Fibroblast of lung (primary cell): ENCODE data around the gene MIPOL1. TPM values are rescaled to one million over a fixed set of nuclear protein-coding genes. Genes with fewer than 3 reads are reported as not detected.
"Not testable (repeated sequence)": the region's sequence is repeated elsewhere in the genome, so short reads cannot be mapped to it uniquely, and the experiment has no call there.

ENCODE experiments used
- DNase-seq, 2 donors: peaks; one replicate each; pipeline versions ENCODE4 v3.0.0 to v3.0.0-alpha.2; 2010; ENCODE audit warnings: low read depth in 2 of 2
- H2AFZ ChIP-seq: 2 replicates; pipeline ENCODE4 v1.5.1; 2012; ENCODE audit warnings: low read length, control low read depth, inconsistent platforms
- H3K27ac ChIP-seq: 2 replicates; pipeline ENCODE4 v1.5.1; 2011; ENCODE audit warnings: low read length, control low read depth; ENCODE audit not compliant: insufficient read depth
- H3K27me3 ChIP-seq: 2 replicates; pipeline ENCODE4 v1.5.1; 2011; ENCODE audit warnings: mild to moderate bottlenecking, low read length; ENCODE audit not compliant: control insufficient read depth, insufficient read depth
- H3K36me3 ChIP-seq: 2 replicates; pipeline ENCODE4 v1.5.1; 2011; ENCODE audit warnings: low read length; ENCODE audit not compliant: control insufficient read depth, insufficient read depth
- H3K4me1 ChIP-seq: 2 replicates; pipeline ENCODE4 v1.5.1; 2011; ENCODE audit warnings: low read length; ENCODE audit not compliant: control insufficient read depth, insufficient read depth; ENCODE audit errors: extremely low read depth
- H3K4me2 ChIP-seq: 2 replicates; pipeline ENCODE4 v1.5.1; 2011; ENCODE audit warnings: low read length, control low read depth; ENCODE audit not compliant: insufficient read depth; ENCODE audit errors: extremely low read depth
- H3K4me3 ChIP-seq, 4 experiments: fragments of 200-600 bp in 1 of 4; sonication (generic) in 1 of 4; replicated peaks in 1 of 4; 2 replicates each; pipeline ENCODE4 v1.5.1; 2011 to 2016; ENCODE audit warnings: low read length in 4 of 4, low read depth in 3 of 4, mild to moderate bottlenecking in 3 of 4, control low read depth in 2 of 4, inconsistent platforms in 1 of 4, mixed read lengths in 1 of 4; ENCODE audit not compliant: insufficient read depth in 1 of 4; ENCODE audit errors: control extremely low read depth in 1 of 4
- H3K79me2 ChIP-seq: 2 replicates; pipeline ENCODE4 v1.5.1; 2012; ENCODE audit warnings: mild to moderate bottlenecking, low read length, inconsistent platforms; ENCODE audit not compliant: control insufficient read depth, insufficient read depth
- H3K9ac ChIP-seq: 2 replicates; pipeline ENCODE4 v1.5.1; 2011; ENCODE audit warnings: mild to moderate bottlenecking, low read length, control low read depth; ENCODE audit not compliant: insufficient read depth
- H3K9me3 ChIP-seq: 2 replicates; pipeline ENCODE4 v1.5.1; 2012; ENCODE audit warnings: low read depth, low read length; ENCODE audit not compliant: control insufficient read depth, insufficient read depth
- H4K20me1 ChIP-seq: 2 replicates; pipeline ENCODE4 v1.5.1; 2011; ENCODE audit warnings: low read length; ENCODE audit not compliant: control insufficient read depth, insufficient read depth; ENCODE audit errors: extremely low read depth
- EZH2 ChIP-seq: IDR thresholded peaks from 2 replicates; pipeline ENCODE4 v1.5.1; 2012; ENCODE audit warnings: low read length, control low read depth, mild to moderate bottlenecking; ENCODE audit errors: missing control alignments
- polyA plus RNA-seq, 2 donors: library from polyadenylated mRNA; depleted of rRNA in 1 of 2; stranded (reverse) in 1 of 2; unstranded in 1 of 2; fragments of >200 nt; gene quantifications; 2 replicates each; pipeline ENCODE4 v1.2.1, GENCODE V29; 2011 to 2012; ENCODE audit warnings: missing spikeins in 1 of 2
- total RNA-seq: library from RNA; depleted of rRNA; stranded (reverse); fragments of >200 nt; gene quantifications from 2 replicates; pipeline ENCODE4 v1.2.1, GENCODE V29; 2014
- TF ChIP-seq, protein P1 (sequence below), 2 donors: IDR thresholded peaks in 1 of 2; conservative IDR thresholded peaks in 1 of 2; 1 replicate in 1 of 2; 2 replicates in 1 of 2; pipeline ENCODE4 v1.5.1; 2011 to 2012; ENCODE audit warnings: low read length in 2 of 2, control low read depth in 1 of 2, inconsistent platforms in 1 of 2, low read depth in 1 of 2, mild to moderate bottlenecking in 1 of 2

Gene MIPOL1
- total and polyA plus RNA-seq, 2 donors (not counting 1 experiment from before 2014, with no cell fraction given), result 6.4 to 8.6 TPM

GRCh38 chr14:37221073-37221472, 23.3 kb downstream of the MIPOL1 start:
- Histone ChIP-seq H3K4me1 (no peaks in the 10 kb centered on the region), H3K27ac (no peak overlapping the region), H3K79me2 (no peaks in the 10 kb centered on the region), H3K36me3 (no peaks in the 10 kb centered on the region), H2AFZ (no peak overlapping the region), H3K9ac (no peak overlapping the region), H4K20me1 (no peaks in the 10 kb centered on the region), H3K9me3 (no peaks in the 10 kb centered on the region), H3K27me3 (no peaks in the 10 kb centered on the region), H3K4me2 (no peak overlapping the region), H3K4me3 (no peak overlapping the region)
- DNase-seq, result no peak
- no peak for TF ChIP-seq EZH2
- TF ChIP-seq, protein P1, sequence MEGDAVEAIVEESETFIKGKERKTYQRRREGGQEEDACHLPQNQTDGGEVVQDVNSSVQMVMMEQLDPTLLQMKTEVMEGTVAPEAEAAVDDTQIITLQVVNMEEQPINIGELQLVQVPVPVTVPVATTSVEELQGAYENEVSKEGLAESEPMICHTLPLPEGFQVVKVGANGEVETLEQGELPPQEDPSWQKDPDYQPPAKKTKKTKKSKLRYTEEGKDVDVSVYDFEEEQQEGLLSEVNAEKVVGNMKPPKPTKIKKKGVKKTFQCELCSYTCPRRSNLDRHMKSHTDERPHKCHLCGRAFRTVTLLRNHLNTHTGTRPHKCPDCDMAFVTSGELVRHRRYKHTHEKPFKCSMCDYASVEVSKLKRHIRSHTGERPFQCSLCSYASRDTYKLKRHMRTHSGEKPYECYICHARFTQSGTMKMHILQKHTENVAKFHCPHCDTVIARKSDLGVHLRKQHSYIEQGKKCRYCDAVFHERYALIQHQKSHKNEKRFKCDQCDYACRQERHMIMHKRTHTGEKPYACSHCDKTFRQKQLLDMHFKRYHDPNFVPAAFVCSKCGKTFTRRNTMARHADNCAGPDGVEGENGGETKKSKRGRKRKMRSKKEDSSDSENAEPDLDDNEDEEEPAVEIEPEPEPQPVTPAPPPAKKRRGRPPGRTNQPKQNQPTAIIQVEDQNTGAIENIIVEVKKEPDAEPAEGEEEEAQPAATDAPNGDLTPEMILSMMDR (conservative IDR thresholded peaks at IDR 0.05 in 1 of 2, IDR thresholded peaks at IDR 0.05 in 1 of 2; ENCODE audit: low read depth in 1 of 2, low read length in 2 of 2), result no peak

DNA sequence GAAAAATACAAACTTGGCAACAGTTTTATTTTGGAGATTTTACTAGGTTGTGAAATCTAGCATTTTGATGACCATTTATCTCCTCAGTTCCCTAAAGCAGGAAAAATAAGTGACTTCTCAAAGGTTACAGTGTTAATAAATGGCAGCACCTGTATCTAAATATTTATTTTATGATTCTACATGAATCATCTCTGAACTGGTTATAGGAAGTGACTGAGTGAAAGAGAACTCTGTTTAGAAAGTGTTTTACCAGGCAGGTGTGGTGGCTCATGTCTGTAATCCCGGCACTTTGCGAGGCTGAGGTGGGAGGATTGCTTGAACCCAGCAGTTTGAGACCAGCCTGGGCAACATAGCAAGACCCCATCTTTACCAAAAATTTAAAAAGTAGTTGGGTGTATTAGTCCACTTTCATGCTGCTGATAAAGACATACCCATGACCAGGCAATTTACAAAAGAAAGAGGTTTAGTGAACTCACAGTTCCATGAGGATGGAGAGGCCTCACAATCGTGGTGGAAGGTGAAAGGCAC, 26.3 kb downstream of the MIPOL1 start:
- H3K79me2 ChIP-seq, result no peaks in the 10 kb centered on the region
- no peak for DNase-seq
- TF ChIP-seq, protein P1 (conservative IDR thresholded peaks at IDR 0.05 in 1 of 2, IDR thresholded peaks at IDR 0.05 in 1 of 2; ENCODE audit: low read depth in 1 of 2, low read length in 2 of 2), result no peak
- no peak for TF ChIP-seq EZH2
- no peaks in the 10 kb centered on the region for H3K27me3 ChIP-seq
- no peaks in the 10 kb centered on the region for H4K20me1 ChIP-seq
- no peak overlapping the region for H3K27ac ChIP-seq
- no peak overlapping the region for H3K9ac ChIP-seq
- no peaks in the 10 kb centered on the region for H3K9me3 ChIP-seq
- H3K4me1 ChIP-seq, result no peaks in the 10 kb centered on the region
- no peaks in the 10 kb centered on the region for H3K36me3 ChIP-seq
- H3K4me3 ChIP-seq, result no peak overlapping the region
- no peak overlapping the region for H3K4me2 ChIP-seq
- H2AFZ ChIP-seq, result no peak overlapping the region

GRCh38 chr14:37225668-37226067, 27.9 kb downstream of the MIPOL1 start:
- not testable (repeated sequence) for H3K9me3 ChIP-seq, DNase-seq, H3K9ac ChIP-seq, H3K4me1 ChIP-seq, H3K79me2 ChIP-seq, H3K4me3 ChIP-seq, H4K20me1 ChIP-seq, H3K27me3 ChIP-seq, H3K4me2 ChIP-seq, H3K36me3 ChIP-seq, H3K27ac ChIP-seq, H2AFZ ChIP-seq
